GM21737 (cell line): ENCODE data around the gene MAX.
"Not testable (repeated sequence)": the region's sequence is repeated elsewhere in the genome, so short reads cannot be mapped to it uniquely, and the experiment has no call there.

Experiments
- ATAC-seq: cut with Tn5 transposase; IDR thresholded peaks from one replicate; pipeline ENCODE4 v1.9.1; 2021; ENCODE audit warnings: mild to moderate bottlenecking, moderate library complexity; ENCODE audit not compliant: unreplicated experiment

The MAX gene

GRCh38 chr14:65041434-65041915 is 60.8 kb downstream of the MAX start:
- ATAC-seq = no peak

GRCh38 chr14:65040666-65041433 is 61.5 kb downstream of the MAX start:
- ATAC-seq = no peak

- no peak for ATAC-seq
Measured at GRCh38 chr14:65038966-65039365, 63.4 kb downstream of the MAX start.

- no peak for ATAC-seq
Measured at GRCh38 chr14:65035049-65035448, 67.3 kb downstream of the MAX start.

- no peak for ATAC-seq
Measured at GRCh38 chr14:65034021-65034420, 68.3 kb downstream of the MAX start.

GRCh38 chr14:65033181-65033580 is 69.1 kb downstream of the MAX start:
- ATAC-seq = no peak

GRCh38 chr14:65032319-65032718 is 70.0 kb downstream of the MAX start:
- ATAC-seq = no peak

- ATAC-seq = not testable (repeated sequence)
Measured at GRCh38 chr14:65031321-65031720, 71.0 kb downstream of the MAX start.

- ATAC-seq = no peak
Measured at GRCh38 chr14:65028937-65029336, 73.4 kb downstream of the MAX start.

GRCh38 chr14:65027127-65027799 is 75.1 kb downstream of the MAX start:
- ATAC-seq = no peak

- ATAC-seq = no peak
Measured at GRCh38 chr14:65026526-65026925, 75.8 kb downstream of the MAX start.

- no peak for ATAC-seq
Measured at GRCh38 chr14:65025818-65026217, 76.5 kb downstream of the MAX start.
